ENCODE results near the gene SLC1A1. TPM values are rescaled to one million over a fixed set of nuclear protein-coding genes. Genes with fewer than 3 reads are reported as not detected.

SLC1A1 gene
- total and polyA plus RNA-seq, 2 experiments from 2014 or later = 34.6 to 47.6 TPM

- Histone ChIP-seq H3K27me3 (replicated peaks; ENCODE audit: insufficient read depth) (no peaks in the 10 kb centered on the region), H2AFZ (no peak overlapping the region), H3K27ac (no peak overlapping the region), H4K20me1 (ENCODE audit: insufficient read depth) (no peaks in the 10 kb centered on the region), H3K4me3 (no peak overlapping the region), H3F3A (ENCODE audit: insufficient read depth) (peaks cover 8% of the 10 kb centered on the region), H3K9me2 (ENCODE audit: insufficient read depth) (no peaks in the 10 kb centered on the region), H3K4me2 (ENCODE audit: unreplicated experiment) (no peak overlapping the region), H3K9ac (no peak overlapping the region), H3K9me3 (ENCODE audit: low read depth) (no peaks in the 10 kb centered on the region), H3K36me3 (ENCODE audit: low read depth) (no peaks in the 10 kb centered on the region), H3K4me1 (ENCODE audit: insufficient read depth) (peaks cover 15% of the 10 kb centered on the region), H3K79me2 (ENCODE audit: insufficient read depth) (no peaks in the 10 kb centered on the region)
- 79 to 82% methylated on average over 3 of the region's 3 CpGs for WGBS, 2 experiments (ENCODE audit: low coverage in 1 of 2, low lambda C conversion rate in 2 of 2, missing lambda C conversion rate in 2 of 2)
- TF ChIP-seq EZH2 (IDR thresholded peaks at IDR 0.05; ENCODE audit: insufficient read depth, poor library complexity, severe bottlenecking) (no peak), EZH2phosphoT487 (IDR thresholded peaks at IDR 0.05; ENCODE audit: insufficient read depth, low read depth) (no peak)
- in situ Hi-C loops (cut with MboI) = no loop called here
- no peak for DNase-seq
Measured at GRCh38 chr9:4620057-4620765, 129.9 kb downstream of the SLC1A1 start.

GRCh38 chr9:4620881-4621555 is 130.8 kb downstream of the SLC1A1 start:
- in situ Hi-C loops (cut with MboI) = no loop called here
- no peaks in the 10 kb centered on the region for H3K9me3 ChIP-seq (ENCODE audit: low read depth)
- H3K9me2 ChIP-seq (ENCODE audit: insufficient read depth) = no peaks in the 10 kb centered on the region
- peak overlapping the region; percentile 11 for H3K4me2 ChIP-seq (ENCODE audit: unreplicated experiment)
- peak; percentile 66 for DNase-seq
- no peak overlapping the region for H3K9ac ChIP-seq
- WGBS, 2 experiments (ENCODE audit: low coverage in 1 of 2, low lambda C conversion rate in 2 of 2, missing lambda C conversion rate in 2 of 2) = 47 to 48% methylated on average over 2 of the region's 2 CpGs
- no peaks in the 10 kb centered on the region for H3K79me2 ChIP-seq (ENCODE audit: insufficient read depth)
- H3K4me3 ChIP-seq = no peak overlapping the region
- H3K27me3 ChIP-seq (replicated peaks; ENCODE audit: insufficient read depth) = no peaks in the 10 kb centered on the region
- TF ChIP-seq EZH2 (IDR thresholded peaks at IDR 0.05; ENCODE audit: insufficient read depth, poor library complexity, severe bottlenecking) = no peak
- H3K4me1 ChIP-seq (ENCODE audit: insufficient read depth) = peaks cover 7% of the 10 kb centered on the region
- H3F3A ChIP-seq (ENCODE audit: insufficient read depth) = no peaks in the 10 kb centered on the region
- H2AFZ ChIP-seq = no peak overlapping the region
- H3K36me3 ChIP-seq (ENCODE audit: low read depth) = no peaks in the 10 kb centered on the region
- no peak overlapping the region for H3K27ac ChIP-seq
- no peaks in the 10 kb centered on the region for H4K20me1 ChIP-seq (ENCODE audit: insufficient read depth)

- TF ChIP-seq EZH2 (IDR thresholded peaks at IDR 0.05; ENCODE audit: insufficient read depth, poor library complexity, severe bottlenecking) = no peak
- TF ChIP-seq EZH2phosphoT487 (IDR thresholded peaks at IDR 0.05; ENCODE audit: insufficient read depth, low read depth) = no peak
- WGBS, 2 experiments (ENCODE audit: low coverage in 1 of 2, low lambda C conversion rate in 2 of 2, missing lambda C conversion rate in 2 of 2) = 79 to 81% methylated on average over 10 of the region's 10 CpGs
- H3K36me3 ChIP-seq (ENCODE audit: low read depth) = no peaks in the 10 kb centered on the region
- H3K9ac ChIP-seq = no peak overlapping the region
- H3K79me2 ChIP-seq (ENCODE audit: insufficient read depth) = no peaks in the 10 kb centered on the region
- no peak overlapping the region for H2AFZ ChIP-seq
- no peak overlapping the region for H3K4me2 ChIP-seq (ENCODE audit: unreplicated experiment)
- in situ Hi-C loops (cut with MboI) = no loop called here
- no peak for DNase-seq
- no peak overlapping the region for H3K27ac ChIP-seq
- H3K27me3 ChIP-seq (replicated peaks; ENCODE audit: insufficient read depth) = no peaks in the 10 kb centered on the region
- no peaks in the 10 kb centered on the region for H3K9me3 ChIP-seq (ENCODE audit: low read depth)
- H4K20me1 ChIP-seq (ENCODE audit: insufficient read depth) = no peaks in the 10 kb centered on the region
- no peak overlapping the region for H3K4me3 ChIP-seq
- no peaks in the 10 kb centered on the region for H3F3A ChIP-seq (ENCODE audit: insufficient read depth)
- H3K4me1 ChIP-seq (ENCODE audit: insufficient read depth) = peaks cover 7% of the 10 kb centered on the region
- no peaks in the 10 kb centered on the region for H3K9me2 ChIP-seq (ENCODE audit: insufficient read depth)
Measured at GRCh38 chr9:4622016-4622415, 131.7 kb downstream of the SLC1A1 start.

- Histone ChIP-seq H3K9me2 (ENCODE audit: insufficient read depth) (no peaks in the 10 kb centered on the region), H3K4me1 (ENCODE audit: insufficient read depth) (no peaks in the 10 kb centered on the region; the same call in 1 of the 2 replicates), H4K20me1 (ENCODE audit: insufficient read depth) (no peaks in the 10 kb centered on the region), H3F3A (ENCODE audit: insufficient read depth) (no peaks in the 10 kb centered on the region), H3K4me3 (no peak overlapping the region), H3K36me3 (ENCODE audit: low read depth) (no peaks in the 10 kb centered on the region), H3K79me2 (ENCODE audit: insufficient read depth) (no peaks in the 10 kb centered on the region), H3K9me3 (ENCODE audit: low read depth) (no peaks in the 10 kb centered on the region), H3K27ac (no peak overlapping the region), H3K4me2 (ENCODE audit: unreplicated experiment) (no peak overlapping the region), H3K9ac (no peak overlapping the region), H2AFZ (no peak overlapping the region), H3K27me3 (replicated peaks; ENCODE audit: insufficient read depth) (no peaks in the 10 kb centered on the region)
- TF ChIP-seq EZH2 (IDR thresholded peaks at IDR 0.05; ENCODE audit: insufficient read depth, poor library complexity, severe bottlenecking) (no peak), EZH2phosphoT487 (IDR thresholded peaks at IDR 0.05; ENCODE audit: insufficient read depth, low read depth) (no peak)
- in situ Hi-C loops (cut with MboI) = loop anchor here (25.0 kb wide), 1 partner anchor 1769 kb away; no protein-coding TSS in a partner anchor
- DNase-seq = peak; percentile 13
- WGBS, 2 experiments (ENCODE audit: low coverage in 1 of 2, low lambda C conversion rate in 2 of 2, missing lambda C conversion rate in 2 of 2) = 25 to 31% methylated on average over 2 of the region's 2 CpGs
Measured at GRCh38 chr9:4630836-4631235, 140.6 kb downstream of the SLC1A1 start.

Other genes starting within 250 kb of the SLC1A1 start
- 19.6 and 23.3 TPM in 2 replicates for gene GLIS3, start 190.4 kb upstream of the SLC1A1 start, total RNA-seq (2014; rRNA removed; shearing (Covaris generic))
- gene GLIS3, start 190.4 kb upstream of the SLC1A1 start, polyA plus RNA-seq (2016; fragmentation: Nextera tagmentation; extraction: Ambion mirVana) = 4.9 and 6.2 TPM in 2 replicates
- gene PLPP6, start 171.8 kb downstream of the SLC1A1 start, total RNA-seq (2014; rRNA removed; shearing (Covaris generic)) = 4.6 and 7.9 TPM in 2 replicates
- 7.4 and 7.8 TPM in 2 replicates for gene PLPP6, start 171.8 kb downstream of the SLC1A1 start, polyA plus RNA-seq (2016; fragmentation: Nextera tagmentation; extraction: Ambion mirVana)
- gene SPATA6L, start 176.0 kb downstream of the SLC1A1 start, total RNA-seq (2014; rRNA removed; shearing (Covaris generic)) = 0.65 and 1.0 TPM in 2 replicates
- 0.69 and 1.4 TPM in 2 replicates for gene SPATA6L, start 176.0 kb downstream of the SLC1A1 start, polyA plus RNA-seq (2016; fragmentation: Nextera tagmentation; extraction: Ambion mirVana)
- 26.2 and 32.2 TPM in 2 replicates for gene CDC37L1, start 189.1 kb downstream of the SLC1A1 start, total RNA-seq (2014; rRNA removed; shearing (Covaris generic))
- 24.3 and 26.4 TPM in 2 replicates for gene CDC37L1, start 189.1 kb downstream of the SLC1A1 start, polyA plus RNA-seq (2016; fragmentation: Nextera tagmentation; extraction: Ambion mirVana)

Measured in GM23248 (cell line).